ENCODE data around the gene TMEM213. TPM values are rescaled to one million over a fixed set of nuclear protein-coding genes. Genes with fewer than 3 reads are reported as not detected.
"Not testable (repeated sequence)": the region's sequence is repeated elsewhere in the genome, so short reads cannot be mapped to it uniquely, and the experiment has no call there.

TMEM213 gene
- total RNA-seq, 1 donor from 2014 or later = not detected

GRCh38 chr7:138796038-138796615, 1.7 kb upstream of the TMEM213 start:
- DNase-seq (ENCODE audit: extremely low read depth, low read depth, low spot score) = no peak

GRCh38 chr7:138797046-138797445, 748 bp upstream of the TMEM213 start:
- not testable (repeated sequence) for DNase-seq (ENCODE audit: extremely low read depth, low read depth, low spot score)

GRCh38 chr7:138798836-138799235, 1.0 kb downstream of the TMEM213 start:
- no peak for DNase-seq (ENCODE audit: extremely low read depth, low read depth, low spot score)

- no peak for DNase-seq (ENCODE audit: extremely low read depth, low read depth, low spot score)
Measured at GRCh38 chr7:138799336-138800000, 1.7 kb downstream of the TMEM213 start.

GRCh38 chr7:138801256-138801655, 3.5 kb downstream of the TMEM213 start:
- DNase-seq (ENCODE audit: extremely low read depth, low read depth, low spot score) = no peak

- no peak for DNase-seq (ENCODE audit: extremely low read depth, low read depth, low spot score)
Measured at GRCh38 chr7:138802706-138803105, 4.9 kb downstream of the TMEM213 start.

GRCh38 chr7:138804618-138805017, 6.8 kb downstream of the TMEM213 start:
- DNase-seq (ENCODE audit: extremely low read depth, low read depth, low spot score) = no peak

- no peak for DNase-seq (ENCODE audit: extremely low read depth, low read depth, low spot score)
Measured at GRCh38 chr7:138809346-138809745, 11.6 kb downstream of the TMEM213 start.

GRCh38 chr7:138811327-138811726, 13.5 kb downstream of the TMEM213 start:
- DNase-seq (ENCODE audit: extremely low read depth, low read depth, low spot score) = not testable (repeated sequence)

GRCh38 chr7:138813945-138814344, 16.2 kb downstream of the TMEM213 start:
- DNase-seq (ENCODE audit: extremely low read depth, low read depth, low spot score) = no peak

- DNase-seq (ENCODE audit: extremely low read depth, low read depth, low spot score) = no peak
Measured at GRCh38 chr7:138814816-138815332, 17.1 kb downstream of the TMEM213 start.

GRCh38 chr7:138816650-138817049, 18.9 kb downstream of the TMEM213 start:
- DNase-seq (ENCODE audit: extremely low read depth, low read depth, low spot score) = no peak

- no peak for DNase-seq (ENCODE audit: extremely low read depth, low read depth, low spot score)
Measured at GRCh38 chr7:138819625-138820024, 21.8 kb downstream of the TMEM213 start.

- DNase-seq (ENCODE audit: extremely low read depth, low read depth, low spot score) = no peak
Measured at GRCh38 chr7:138821912-138822311, 24.1 kb downstream of the TMEM213 start.

GRCh38 chr7:138822867-138823535, 25.2 kb downstream of the TMEM213 start:
- no peak for DNase-seq (ENCODE audit: extremely low read depth, low read depth, low spot score)

GRCh38 chr7:138825049-138825721, 27.4 kb downstream of the TMEM213 start:
- DNase-seq (ENCODE audit: extremely low read depth, low read depth, low spot score) = no peak

GRCh38 chr7:138828302-138828701, 30.5 kb downstream of the TMEM213 start:
- no peak for DNase-seq (ENCODE audit: extremely low read depth, low read depth, low spot score)

GRCh38 chr7:138829335-138829734, 31.5 kb downstream of the TMEM213 start:
- no peak for DNase-seq (ENCODE audit: extremely low read depth, low read depth, low spot score)

GRCh38 chr7:138832966-138833365, 35.2 kb downstream of the TMEM213 start:
- DNase-seq (ENCODE audit: extremely low read depth, low read depth, low spot score) = no peak

- no peak for DNase-seq (ENCODE audit: extremely low read depth, low read depth, low spot score)
Measured at GRCh38 chr7:138833596-138833995, 35.8 kb downstream of the TMEM213 start.

GRCh38 chr7:138834583-138834982, 36.8 kb downstream of the TMEM213 start:
- no peak for DNase-seq (ENCODE audit: extremely low read depth, low read depth, low spot score)

Measured in glomerular endothelial cell (primary cell).